ENCODE measurements around the gene GPX3. TPM values are rescaled to one million over a fixed set of nuclear protein-coding genes. Genes with fewer than 3 reads are reported as not detected.

GPX3 gene
- total and polyA plus RNA-seq, 9 of the 15 experiments (the other 6 are each of a cell fraction or from before 2014, with no cell fraction given), result 0.25 to 0.86 TPM; not detected in 7

- TF ChIP-seq KDM5B (IDR thresholded peaks at IDR 0.05; ENCODE audit: insufficient replicate concordance, low read depth, low read length) (no peak), CREBBP (IDR thresholded peaks at IDR 0.05; ENCODE audit: low read depth, low read length) (no peak)
Observed at GRCh38 chr5:151042453-151043093, 22.2 kb downstream of the GPX3 start (continued).

GRCh38 chr5:151047814-151048425 is 27.5 kb downstream of the GPX3 start:
- 0 out of 2 replicates have a peak, but pooled peaks cover 4% of the 10 kb centered on the region for H4K20me1 ChIP-seq (replicated peaks; ENCODE audit: control insufficient read depth, insufficient read depth, low read length)
- H2AFZ ChIP-seq (ENCODE audit: low read depth, low read length), result no peak overlapping the region
- no peak overlapping the region for H3K4me3 ChIP-seq
- H3K27ac ChIP-seq (ENCODE audit: extremely low read depth, low read depth, low read length), result no peak overlapping the region
- no peaks in the 10 kb centered on the region for H3K4me1 ChIP-seq (replicated peaks in 1 of 2; ENCODE audit: control insufficient read depth in 2 of 2, insufficient read depth in 2 of 2, low read length in 2 of 2)
- ATAC-seq, result peak; percentile 89
- intact Hi-C loops (cut with micrococcal nuclease) (loop anchor here (1.0 kb wide), 1 partner anchor 46 kb away; no protein-coding TSS in a partner anchor), in situ Hi-C loops (cut with MboI) (no loop called here)
- no peaks in the 10 kb centered on the region for H3K79me2 ChIP-seq (ENCODE audit: control insufficient read depth, insufficient read depth, low read length)
- BruUV-seq (replicated peaks), result no TSS peak
- DNase-seq (ENCODE audit: extremely low read depth in 1 of 4, low spot score in 3 of 4), result peak; percentile 41 to 54 (median 52)
- H3K36me3 ChIP-seq (ENCODE audit: control insufficient read depth, insufficient read depth, low read length), result peaks cover 68% of the 10 kb centered on the region
- CTCF ChIA-PET (ENCODE audit: low intra/inter-chr PET ratio), result interaction anchor here (0.8 to 6.0 kb wide), 4 partner anchors 11 to 117 kb away, joined by 3 to 68 read pairs (median 4); no protein-coding TSS in a partner anchor
- H3K27me3 ChIP-seq (ENCODE audit: control insufficient read depth in 2 of 2, insufficient read depth in 2 of 2, low read length in 2 of 2), result no peaks in the 10 kb centered on the region
- H3K9me1 ChIP-seq (ENCODE audit: control insufficient read depth, insufficient read depth, low read length), result peaks cover 8% of the 10 kb centered on the region
- WGBS (ENCODE audit: insufficient coverage, low coverage, missing lambda C conversion rate), result 69% methylated on average over 13 of the region's 13 CpGs
- POLR2A ChIA-PET, result interaction anchor here (0.7 to 1.8 kb wide), 6 partner anchors 10 to 227 kb away, joined by 3 read pairs; partner anchors contain the start of gene ANXA6
- H3K4me2 ChIP-seq (ENCODE audit: insufficient read depth, low read length), result no peak overlapping the region
- FAIRE-seq, result no peak
- H3K9ac ChIP-seq (ENCODE audit: insufficient read depth in 1 of 2, low read depth in 2 of 2, low read length in 2 of 2), result no peak overlapping the region
- H3K9me3 ChIP-seq (replicated peaks; ENCODE audit: control insufficient read depth, insufficient read depth, low read depth, low read length), result no peaks in the 10 kb centered on the region
- TF ChIP-seq, protein P1, sequence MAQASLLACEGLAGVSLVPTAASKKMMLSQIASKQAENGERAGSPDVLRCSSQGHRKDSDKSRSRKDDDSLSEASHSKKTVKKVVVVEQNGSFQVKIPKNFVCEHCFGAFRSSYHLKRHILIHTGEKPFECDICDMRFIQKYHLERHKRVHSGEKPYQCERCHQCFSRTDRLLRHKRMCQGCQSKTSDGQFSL (CRISPR knock-in tag; IDR thresholded peaks at IDR 0.05), result peak; percentile 93
- TF ChIP-seq, protein P1 (tag; IDR thresholded peaks at IDR 0.05), result peak in 1 of 2 experiments; percentile 49; a peak in 2 of 4 replicates
- TF ChIP-seq ARID2 (IDR thresholded peaks at IDR 0.05) (0 out of 2 replicates have a peak, but pooled peaks have one; percentile 17), NFE2 (IDR thresholded peaks at IDR 0.05; ENCODE audit: low read depth) (no peak), RAD21 (CRISPR knock-in tag; conservative IDR thresholded peaks at IDR 0.05 in 1 of 2, IDR thresholded peaks at IDR 0.05 in 1 of 2) (peak; percentile 30 to 79; a peak in 3 of 4 replicates), TBP (optimal IDR thresholded peaks at IDR 0.05; ENCODE audit: low read depth, low read length) (no peak), CREM (IDR thresholded peaks at IDR 0.05; ENCODE audit: low read depth) (peak; percentile 15; the same call in 1 of the 2 replicates), KLF16 (IDR thresholded peaks at IDR 0.05) (0 out of 2 replicates have a peak, but pooled peaks have one; percentile 19)
- TF ChIP-seq, protein P2, sequence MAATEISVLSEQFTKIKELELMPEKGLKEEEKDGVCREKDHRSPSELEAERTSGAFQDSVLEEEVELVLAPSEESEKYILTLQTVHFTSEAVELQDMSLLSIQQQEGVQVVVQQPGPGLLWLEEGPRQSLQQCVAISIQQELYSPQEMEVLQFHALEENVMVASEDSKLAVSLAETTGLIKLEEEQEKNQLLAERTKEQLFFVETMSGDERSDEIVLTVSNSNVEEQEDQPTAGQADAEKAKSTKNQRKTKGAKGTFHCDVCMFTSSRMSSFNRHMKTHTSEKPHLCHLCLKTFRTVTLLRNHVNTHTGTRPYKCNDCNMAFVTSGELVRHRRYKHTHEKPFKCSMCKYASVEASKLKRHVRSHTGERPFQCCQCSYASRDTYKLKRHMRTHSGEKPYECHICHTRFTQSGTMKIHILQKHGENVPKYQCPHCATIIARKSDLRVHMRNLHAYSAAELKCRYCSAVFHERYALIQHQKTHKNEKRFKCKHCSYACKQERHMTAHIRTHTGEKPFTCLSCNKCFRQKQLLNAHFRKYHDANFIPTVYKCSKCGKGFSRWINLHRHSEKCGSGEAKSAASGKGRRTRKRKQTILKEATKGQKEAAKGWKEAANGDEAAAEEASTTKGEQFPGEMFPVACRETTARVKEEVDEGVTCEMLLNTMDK (IDR thresholded peaks at IDR 0.05; ENCODE audit: borderline replicate concordance, insufficient read depth, low read depth, low read length, poor library complexity, severe bottlenecking), result peak; percentile 40

Data from K562 (cell line).